NCI-H1694 treated with DMSO at 0.1 percent for 48 hours (cell line): ENCODE results near the gene ANKS6.
"Not testable (repeated sequence)": the region's sequence is repeated elsewhere in the genome, so short reads cannot be mapped to it uniquely, and the experiment has no call there.

Experiments
- DNase-seq: peaks from one replicate; lab custom pipeline; 2025; lab: John Stamatoyannopoulos, UW

Gene ANKS6

GRCh38 chr9:98701576-98701975 lies 94.8 kb downstream of the ANKS6 start:
- DNase-seq, result no peak

GRCh38 chr9:98700801-98701200 lies 95.6 kb downstream of the ANKS6 start:
- no peak for DNase-seq

- no peak for DNase-seq
Observed at GRCh38 chr9:98698856-98699255, 97.5 kb downstream of the ANKS6 start.

- no peak for DNase-seq
Observed at GRCh38 chr9:98694943-98695342, 101.4 kb downstream of the ANKS6 start.

- DNase-seq, result no peak
Observed at GRCh38 chr9:98692392-98692791, 104.0 kb downstream of the ANKS6 start.

- DNase-seq, result no peak
Observed at GRCh38 chr9:98691890-98692289, 104.5 kb downstream of the ANKS6 start.

GRCh38 chr9:98690686-98691085 lies 105.7 kb downstream of the ANKS6 start:
- DNase-seq, result no peak

GRCh38 chr9:98688710-98689495 lies 107.5 kb downstream of the ANKS6 start:
- no peak for DNase-seq

GRCh38 chr9:98687911-98688310 lies 108.4 kb downstream of the ANKS6 start:
- no peak for DNase-seq

- no peak for DNase-seq
Observed at GRCh38 chr9:98686961-98687855, 109.1 kb downstream of the ANKS6 start.

GRCh38 chr9:98684816-98685215 lies 111.5 kb downstream of the ANKS6 start:
- not testable (repeated sequence) for DNase-seq
